Stimulated activated CD8-positive, alpha-beta memory T cell treated with anti-CD3 and anti-CD28 coated beads, Interleukin-4, amount 100 ng/mL, for 1 hour (primary cell): Measurements from ENCODE around the gene NAB1.
A peak's percentile ranks its signal among the peaks of the same experiment; 100 is the strongest.
"Not testable (repeated sequence)": the region's sequence is repeated elsewhere in the genome, so short reads cannot be mapped to it uniquely, and the experiment has no call there.

Source experiments
- DNase-seq, 2 donors: peaks; one replicate each; pipeline ENCODE4 v3.0.0-alpha.2; 2020; ENCODE audit warnings: low read depth in 2 of 2, low spot score in 1 of 2

Gene NAB1

GRCh38 chr2:190649035-190649797, at the start of gene NAB1:
Gene NAB1, plus strand, starts transcription at chr2:190649083. Its CDS starts 10,094 bp downstream, at chr2:190659177.
- DNase-seq, result peak; percentile 37 to 38

GRCh38 chr2:190599546-190600220, 49.2 kb upstream of the NAB1 start:
- no peak for DNase-seq

- DNase-seq, result no peak
These were observed 48.4 kb upstream of the NAB1 start for GRCh38 chr2:190600293-190601103.

- DNase-seq, result no peak
These were observed 45.5 kb upstream of the NAB1 start for GRCh38 chr2:190603374-190603773.

GRCh38 chr2:190607014-190607597, 41.8 kb upstream of the NAB1 start:
- no peak for DNase-seq

- no peak for DNase-seq
These were observed 41.1 kb upstream of the NAB1 start for GRCh38 chr2:190607657-190608357.

GRCh38 chr2:190608863-190609262, 40.0 kb upstream of the NAB1 start:
- DNase-seq, result not testable (repeated sequence)

- DNase-seq, result not testable (repeated sequence)
These were observed 39.5 kb upstream of the NAB1 start for GRCh38 chr2:190609397-190609796.

- DNase-seq, result not testable (repeated sequence)
These were observed 38.4 kb upstream of the NAB1 start for GRCh38 chr2:190610528-190610927.

GRCh38 chr2:190615555-190616200, 33.2 kb upstream of the NAB1 start:
- no peak for DNase-seq

GRCh38 chr2:190618030-190618429, 30.9 kb upstream of the NAB1 start:
- DNase-seq, result no peak

- DNase-seq, result no peak
These were observed 23.2 kb upstream of the NAB1 start for GRCh38 chr2:190625691-190626090.

GRCh38 chr2:190626641-190627210, 22.2 kb upstream of the NAB1 start:
- DNase-seq, result no peak

GRCh38 chr2:190627448-190628412, 21.2 kb upstream of the NAB1 start:
- no peak for DNase-seq

GRCh38 chr2:190628591-190629319, 20.1 kb upstream of the NAB1 start:
- DNase-seq, result no peak

GRCh38 chr2:190634381-190634780, 14.5 kb upstream of the NAB1 start:
- DNase-seq, result no peak

GRCh38 chr2:190635781-190636180, 13.1 kb upstream of the NAB1 start:
- no peak for DNase-seq

GRCh38 chr2:190636361-190636760, 12.5 kb upstream of the NAB1 start:
- no peak for DNase-seq
